Stomach (tissue), 4 donors: ENCODE measurements around the gene SELENOT.

Experiments used
- CTCF ChIP-seq, 7 experiments: fragments of 450-650 bp in 4 of 7; fragments of 200-600 bp in 3 of 7; sonication (generic) in 3 of 7; IDR thresholded peaks; one replicate each; pipeline ENCODE4 v1.5.1; 2016 to 2019; ENCODE audit warnings: antibody characterized with exemption in 7 of 7, control low read depth in 2 of 7, mild to moderate bottlenecking in 1 of 7
- POLR2A ChIP-seq, 4 donors: fragments of 450-650 bp; IDR thresholded peaks; one replicate each; pipeline ENCODE4 v1.6.1; 2016; ENCODE audit warnings: antibody characterized with exemption in 4 of 4, control low read depth in 2 of 4, mild to moderate bottlenecking in 1 of 4, moderate library complexity in 1 of 4

GRCh38 chr3:150607267-150608065 is 4.3 kb downstream of the SELENOT start:
- TF ChIP-seq POLR2A (IDR thresholded peaks at IDR 0.05) (no peak), CTCF (IDR thresholded peaks at IDR 0.05) (no peak)
